Endodermal cell (in vitro differentiated cells): ENCODE measurements around the gene ZNF281. TPM values are rescaled to one million over a fixed set of nuclear protein-coding genes. Genes with fewer than 3 reads are reported as not detected.

Experiments
- DNase-seq: peaks from one replicate; pipeline ENCODE4 v3.0.0-alpha.2; 2017
- H3K27ac ChIP-seq: 2 replicates; pipeline ENCODE4 v1.5.1; 2013; ENCODE audit warnings: mild to moderate bottlenecking, low read depth, low read length, moderate library complexity
- H3K27me3 ChIP-seq: 2 replicates; pipeline ENCODE4 v1.6.1; 2013; ENCODE audit warnings: mild to moderate bottlenecking, low read length, moderate library complexity; ENCODE audit not compliant: insufficient read depth, control insufficient read depth, poor library complexity, severe bottlenecking
- H3K36me3 ChIP-seq: 2 replicates; pipeline ENCODE4 v1.7.0; 2013; ENCODE audit warnings: mild to moderate bottlenecking, low read length, moderate library complexity; ENCODE audit not compliant: control insufficient read depth, insufficient read depth
- H3K4me1 ChIP-seq: one replicate; pipeline ENCODE4 v1.7.0; 2013; ENCODE audit warnings: low read length; ENCODE audit not compliant: control insufficient read depth, insufficient read depth
- H3K4me3 ChIP-seq: 2 replicates; pipeline ENCODE4 v1.5.1; 2013; ENCODE audit warnings: mild to moderate bottlenecking, low read length, moderate library complexity
- H3K9ac ChIP-seq: 2 replicates; pipeline ENCODE4 v1.6.1; 2013; ENCODE audit warnings: mild to moderate bottlenecking, low read length, moderate library complexity; ENCODE audit not compliant: poor library complexity, severe bottlenecking; ENCODE audit errors: extremely low read depth
- H3K9me3 ChIP-seq: 2 replicates; pipeline ENCODE4 v1.6.1; 2013; ENCODE audit warnings: mild to moderate bottlenecking, low read length, moderate library complexity; ENCODE audit not compliant: control insufficient read depth
- H3K27ac Mint-ChIP-seq: 2 replicates; pipeline ENCODE4 v1.8.0; 2020; ENCODE audit warnings: mixed read lengths
- H3K27me3 Mint-ChIP-seq: 2 replicates; pipeline ENCODE4 v1.8.0; 2021; ENCODE audit warnings: mild to moderate bottlenecking, mixed read lengths; ENCODE audit not compliant: insufficient read depth
- H3K36me3 Mint-ChIP-seq: 2 replicates; pipeline ENCODE4 v1.8.0; 2020; ENCODE audit warnings: low read depth, mixed read lengths
- H3K4me1 Mint-ChIP-seq: 2 replicates; pipeline ENCODE4 v1.8.0; 2020; ENCODE audit warnings: mixed read lengths
- H3K4me3 Mint-ChIP-seq: 2 replicates; pipeline ENCODE4 v1.8.0; 2020; ENCODE audit warnings: mild to moderate bottlenecking, moderate library complexity, mixed read lengths
- H3K9me3 Mint-ChIP-seq: 2 replicates; pipeline ENCODE4 v1.8.0; 2020; ENCODE audit warnings: mild to moderate bottlenecking, mixed read lengths
- WGBS, 2 experiments: methylation state at CpG; one replicate each; pipeline versions ENCODE4 v1.1.5 to v1.1.7; 2013; ENCODE audit warnings: missing lambda C conversion rate in 2 of 2, mixed read lengths in 1 of 2; ENCODE audit not compliant: insufficient coverage in 1 of 2, insufficient read length in 1 of 2; 5-methylcytosine and 5-hydroxymethylcytosine counted together
- total RNA-seq, 2 donors: library from RNA; stranded (reverse); fragmentation: NEBNext Ultra II Directional in 1 of 2; extraction: Animal tissue kit (Norgen Biotek cat#: 25700) in 1 of 2; gene quantifications; 2 replicates in 1 of 2; 3 replicates in 1 of 2; pipeline ENCODE4 v1.2.1, GENCODE V29; 2021
- TF ChIP-seq, protein P1 (sequence below): fragments of 200-600 bp; sonication (generic); conservative IDR thresholded peaks from 2 replicates; pipeline ENCODE4 v1.5.0; 2021; ENCODE audit warnings: antibody characterized with exemption, mild to moderate bottlenecking

The ZNF281 gene
- total RNA-seq, 2 donors from 2014 or later = 51.7 to 61.1 TPM

- Histone ChIP-seq H3K27me3 (no peaks in the 10 kb centered on the region), H3K9ac (peak overlapping the region; percentile 28), H3K4me3 (peak overlapping the region; percentile 74), H3K27ac (no peak overlapping the region), H3K4me1 (peaks cover 13% of the 10 kb centered on the region), H3K36me3 (no peaks in the 10 kb centered on the region), H3K9me3 (no peaks in the 10 kb centered on the region)
- Mint-ChIP-seq H3K36me3 (peaks cover 5% of the 10 kb centered on the region), H3K27me3 (no peaks in the 10 kb centered on the region), H3K9me3 (no peaks in the 10 kb centered on the region), H3K4me3 (peak overlapping the region; percentile 55), H3K27ac (peak overlapping the region; percentile 84), H3K4me1 (peaks cover 59% of the 10 kb centered on the region)
- WGBS, 2 experiments = 84 to 89% methylated on average over 5 to 7 of the region's 7 CpGs
- peak; percentile 37 for DNase-seq
- TF ChIP-seq, protein P1, sequence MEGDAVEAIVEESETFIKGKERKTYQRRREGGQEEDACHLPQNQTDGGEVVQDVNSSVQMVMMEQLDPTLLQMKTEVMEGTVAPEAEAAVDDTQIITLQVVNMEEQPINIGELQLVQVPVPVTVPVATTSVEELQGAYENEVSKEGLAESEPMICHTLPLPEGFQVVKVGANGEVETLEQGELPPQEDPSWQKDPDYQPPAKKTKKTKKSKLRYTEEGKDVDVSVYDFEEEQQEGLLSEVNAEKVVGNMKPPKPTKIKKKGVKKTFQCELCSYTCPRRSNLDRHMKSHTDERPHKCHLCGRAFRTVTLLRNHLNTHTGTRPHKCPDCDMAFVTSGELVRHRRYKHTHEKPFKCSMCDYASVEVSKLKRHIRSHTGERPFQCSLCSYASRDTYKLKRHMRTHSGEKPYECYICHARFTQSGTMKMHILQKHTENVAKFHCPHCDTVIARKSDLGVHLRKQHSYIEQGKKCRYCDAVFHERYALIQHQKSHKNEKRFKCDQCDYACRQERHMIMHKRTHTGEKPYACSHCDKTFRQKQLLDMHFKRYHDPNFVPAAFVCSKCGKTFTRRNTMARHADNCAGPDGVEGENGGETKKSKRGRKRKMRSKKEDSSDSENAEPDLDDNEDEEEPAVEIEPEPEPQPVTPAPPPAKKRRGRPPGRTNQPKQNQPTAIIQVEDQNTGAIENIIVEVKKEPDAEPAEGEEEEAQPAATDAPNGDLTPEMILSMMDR = no peak
Measured at GRCh38 chr1:200374569-200375295, 35.1 kb downstream of the ZNF281 start.

- WGBS, 2 experiments = 1 to 5% methylated on average over 5 of the region's 5 CpGs
- TF ChIP-seq, protein P1 = no peak
- H3K4me1 Mint-ChIP-seq = peaks cover 68% of the 10 kb centered on the region
Measured at GRCh38 chr1:200373811-200374231, 36.0 kb downstream of the ZNF281 start.

GRCh38 chr1:200372885-200373181 is 37.0 kb downstream of the ZNF281 start:
- 0 to 24% methylated on average over 1 to 2 of the region's 2 CpGs for WGBS, 2 experiments
- Histone ChIP-seq H3K27ac (no peak overlapping the region), H3K9me3 (no peaks in the 10 kb centered on the region), H3K4me1 (peaks cover 20% of the 10 kb centered on the region), H3K27me3 (no peaks in the 10 kb centered on the region), H3K9ac (peak overlapping the region; percentile 28), H3K4me3 (peak overlapping the region; percentile 74), H3K36me3 (no peaks in the 10 kb centered on the region)
- no peaks in the 10 kb centered on the region for H3K9me3 Mint-ChIP-seq
- peak overlapping the region; percentile 82 for H3K27ac Mint-ChIP-seq
- H3K27me3 Mint-ChIP-seq = no peaks in the 10 kb centered on the region
- H3K36me3 Mint-ChIP-seq = peaks cover 8% of the 10 kb centered on the region
- H3K4me3 Mint-ChIP-seq = peak overlapping the region; percentile 55
- DNase-seq = peak; percentile 48
- TF ChIP-seq, protein P1 = no peak
- H3K4me1 Mint-ChIP-seq = peaks cover 73% of the 10 kb centered on the region

More at GRCh38 chr1:200373811-200374231, 36.0 kb downstream of the ZNF281 start:
- peak; percentile 57 for DNase-seq
- no peaks in the 10 kb centered on the region for H3K27me3 Mint-ChIP-seq
- peak overlapping the region; percentile 84 for H3K27ac Mint-ChIP-seq
- no peaks in the 10 kb centered on the region for H3K9me3 ChIP-seq
- peak overlapping the region; percentile 28 for H3K9ac ChIP-seq
- peak overlapping the region; percentile 55 for H3K4me3 Mint-ChIP-seq
- no peaks in the 10 kb centered on the region for H3K27me3 ChIP-seq
- H3K36me3 ChIP-seq = no peaks in the 10 kb centered on the region
- H3K4me1 ChIP-seq = peaks cover 20% of the 10 kb centered on the region
- peak overlapping the region; percentile 74 for H3K4me3 ChIP-seq
- no peak overlapping the region for H3K27ac ChIP-seq
- peaks cover 5% of the 10 kb centered on the region for H3K36me3 Mint-ChIP-seq
- H3K9me3 Mint-ChIP-seq = no peaks in the 10 kb centered on the region
